Mammary epithelial cell (primary cell): ENCODE results near the gene SLC39A8.

Experiments used
- CTCF ChIP-seq, 2 donors: IDR thresholded peaks in 1 of 2; conservative IDR thresholded peaks in 1 of 2; 2 replicates each; pipeline ENCODE4 v1.5.1; 2011 to 2012; ENCODE audit warnings: inconsistent platforms in 2 of 2, low read length in 2 of 2, mild to moderate bottlenecking in 2 of 2, control low read depth in 1 of 2, low read depth in 1 of 2; ENCODE audit not compliant: insufficient read depth in 1 of 2; ENCODE audit errors: extremely low read depth in 1 of 2
- EZH2 ChIP-seq: IDR thresholded peaks from 2 replicates; pipeline ENCODE4 v1.6.1; 2012; ENCODE audit warnings: low read length, inconsistent platforms, borderline replicate concordance

- TF ChIP-seq CTCF (conservative IDR thresholded peaks at IDR 0.05 in 1 of 2, IDR thresholded peaks at IDR 0.05 in 1 of 2; ENCODE audit: extremely low read depth in 1 of 2, insufficient read depth in 1 of 2, low read depth in 1 of 2, low read length in 2 of 2), result no peak
- TF ChIP-seq EZH2, result no peak
Observed at GRCh38 chr4:102305666-102306065, 39.6 kb downstream of the SLC39A8 start.
